Amygdala (tissue), 56 donors: ENCODE results near the gene TPM3.
"Not testable (repeated sequence)": the region's sequence is repeated elsewhere in the genome, so short reads cannot be mapped to it uniquely, and the experiment has no call there.

Source experiments
- DNase-seq, 56 donors: peaks; one replicate each; lab custom pipeline; 2025; lab: John Stamatoyannopoulos, UW

Gene TPM3

GRCh38 chr1:154171880-154172279 lies 20.0 kb downstream of the TPM3 start:
- no peak for DNase-seq

GRCh38 chr1:154171223-154171583 lies 20.7 kb downstream of the TPM3 start:
- no peak for DNase-seq

- DNase-seq, result peak in 5 of 56 donors; percentile 1 to 22 (median 16)
Measured at GRCh38 chr1:154170547-154171222, 21.2 kb downstream of the TPM3 start.

GRCh38 chr1:154167461-154167860 lies 24.4 kb downstream of the TPM3 start:
- DNase-seq, result no peak

GRCh38 chr1:154166207-154166606 lies 25.7 kb downstream of the TPM3 start:
- no peak for DNase-seq

GRCh38 chr1:154159554-154159953 lies 32.3 kb downstream of the TPM3 start:
- DNase-seq, result no peak

- no peak for DNase-seq
Measured at GRCh38 chr1:154158307-154159125, 33.4 kb downstream of the TPM3 start.

- DNase-seq, result no peak
Measured at GRCh38 chr1:154157520-154158306, 34.2 kb downstream of the TPM3 start.

- peak in 2 of 56 donors; percentile 0 to 3 for DNase-seq
Measured at GRCh38 chr1:154155251-154155650, 36.6 kb downstream of the TPM3 start.

- peak in 8 of 56 donors; percentile 26 to 80 (median 69) for DNase-seq
Measured at GRCh38 chr1:154154534-154155191, 37.2 kb downstream of the TPM3 start, which contains the start of gene NUP210L. TSS of gene NUP210L (minus strand) at chr1:154155073.

- DNase-seq, result no peak
Measured at GRCh38 chr1:154154053-154154452, 37.8 kb downstream of the TPM3 start.

GRCh38 chr1:154151311-154151710 lies 40.6 kb downstream of the TPM3 start:
- DNase-seq, result no peak

GRCh38 chr1:154148807-154149206 lies 43.1 kb downstream of the TPM3 start:
- no peak for DNase-seq

- DNase-seq, result not testable (repeated sequence)
Measured at GRCh38 chr1:154147505-154147904, 44.4 kb downstream of the TPM3 start.

GRCh38 chr1:154145986-154146385 lies 45.9 kb downstream of the TPM3 start:
- DNase-seq, result no peak

GRCh38 chr1:154142358-154142757 lies 49.5 kb downstream of the TPM3 start:
- DNase-seq, result no peak

- DNase-seq, result no peak
Measured at GRCh38 chr1:154141240-154141639, 50.7 kb downstream of the TPM3 start.

GRCh38 chr1:154137888-154138287 lies 54.0 kb downstream of the TPM3 start:
- no peak for DNase-seq

GRCh38 chr1:154133256-154133655 lies 58.6 kb downstream of the TPM3 start:
- DNase-seq, result no peak

GRCh38 chr1:154129391-154129970 lies 62.4 kb downstream of the TPM3 start:
- DNase-seq, result no peak
